ENCODE data around the gene AKAP1.
A peak's percentile ranks its signal among the peaks of the same experiment; 100 is the strongest.

The AKAP1 gene

GRCh38 chr17:57132663-57133062 lies 47.6 kb downstream of the AKAP1 start:
- no peak for DNase-seq
- Mint-ChIP-seq H3K4me3 (no peak overlapping the region), H3K27ac (peak overlapping the region; percentile 48), H3K36me3 (ENCODE audit: low read depth) (no peaks in the 10 kb centered on the region), H3K9me3 (no peaks in the 10 kb centered on the region), H3K27me3 (ENCODE audit: low read depth, poor library complexity) (no peaks in the 10 kb centered on the region), H3K4me1 (peaks cover 34% of the 10 kb centered on the region)
- no peak for TF ChIP-seq CTCF (IDR thresholded peaks at IDR 0.05)

- Mint-ChIP-seq H3K9me3 (no peaks in the 10 kb centered on the region), H3K4me1 (peaks cover 34% of the 10 kb centered on the region), H3K27ac (no peak overlapping the region), H3K4me3 (no peak overlapping the region), H3K36me3 (ENCODE audit: low read depth) (no peaks in the 10 kb centered on the region), H3K27me3 (ENCODE audit: low read depth, poor library complexity) (no peaks in the 10 kb centered on the region)
- TF ChIP-seq CTCF (IDR thresholded peaks at IDR 0.05) = no peak
- DNase-seq = no peak
Measured at GRCh38 chr17:57133486-57133885, 48.4 kb downstream of the AKAP1 start.

- peak overlapping the region; percentile 30 for H3K27ac Mint-ChIP-seq
- H3K9me3 Mint-ChIP-seq = peaks cover 3% of the 10 kb centered on the region
- no peak overlapping the region for H3K4me3 Mint-ChIP-seq
- no peaks in the 10 kb centered on the region for H3K27me3 Mint-ChIP-seq (ENCODE audit: low read depth, poor library complexity)
- H3K36me3 Mint-ChIP-seq (ENCODE audit: low read depth) = no peaks in the 10 kb centered on the region
- TF ChIP-seq CTCF (IDR thresholded peaks at IDR 0.05) = no peak
- DNase-seq = no peak
- peaks cover 42% of the 10 kb centered on the region for H3K4me1 Mint-ChIP-seq
Measured at GRCh38 chr17:57135026-57135788, 50.2 kb downstream of the AKAP1 start.

DNA sequence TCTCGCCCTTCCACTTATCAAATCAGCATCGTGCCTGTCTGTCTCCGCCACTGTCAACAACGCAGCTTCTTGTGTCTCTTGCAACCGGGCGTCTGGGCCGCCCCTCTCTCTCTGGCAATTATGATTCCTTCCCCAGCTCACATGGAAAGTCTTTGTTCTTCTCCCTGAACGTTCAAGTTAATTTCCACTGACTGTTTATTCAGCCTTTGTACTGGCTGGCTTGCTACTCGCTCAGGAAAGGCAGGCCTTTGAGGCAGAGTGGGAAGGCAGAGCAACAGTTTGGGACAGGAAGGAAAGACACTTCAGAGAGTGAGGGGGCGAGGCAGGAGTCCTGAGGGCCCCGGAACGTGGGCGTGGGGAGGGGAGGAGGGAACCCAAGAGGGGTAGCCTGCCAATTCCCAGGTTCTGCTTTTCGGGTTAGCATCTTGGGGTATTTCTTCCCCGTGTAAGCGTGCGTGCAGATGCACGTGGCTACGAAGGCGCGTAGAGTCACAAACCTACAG lies 50.8 kb downstream of the AKAP1 start:
- Mint-ChIP-seq H3K27ac (peak overlapping the region; percentile 30), H3K27me3 (ENCODE audit: low read depth, poor library complexity) (no peaks in the 10 kb centered on the region), H3K36me3 (ENCODE audit: low read depth) (no peaks in the 10 kb centered on the region), H3K4me3 (no peak overlapping the region), H3K9me3 (peaks cover 3% of the 10 kb centered on the region), H3K4me1 (peaks cover 39% of the 10 kb centered on the region)
- no peak for DNase-seq
- no peak for TF ChIP-seq CTCF (IDR thresholded peaks at IDR 0.05)

DNA sequence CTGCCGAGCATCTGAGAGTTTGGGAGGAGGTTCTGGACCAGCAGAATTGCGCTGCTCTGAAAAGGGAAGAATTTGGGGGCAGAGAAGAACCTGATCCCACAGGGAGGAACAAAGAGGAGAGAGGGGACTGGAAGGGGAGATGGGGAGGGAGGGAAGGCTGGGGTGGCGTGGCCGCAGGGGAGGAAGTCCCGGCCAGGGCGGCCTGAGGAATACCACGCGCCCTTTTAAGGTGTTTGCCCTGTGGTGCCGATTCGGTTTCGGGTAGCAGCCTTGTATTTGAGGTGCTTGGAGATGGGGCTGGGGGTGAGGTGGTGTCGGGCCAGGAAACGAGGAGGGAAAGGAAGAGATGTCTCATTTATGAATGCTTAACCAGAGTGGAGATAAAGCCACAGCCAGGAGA lies 51.3 kb downstream of the AKAP1 start:
- Mint-ChIP-seq H3K4me1 (peaks cover 34% of the 10 kb centered on the region), H3K27me3 (ENCODE audit: low read depth, poor library complexity) (no peaks in the 10 kb centered on the region), H3K9me3 (peaks cover 3% of the 10 kb centered on the region), H3K4me3 (no peak overlapping the region), H3K36me3 (ENCODE audit: low read depth) (no peaks in the 10 kb centered on the region), H3K27ac (peak overlapping the region; percentile 94)
- TF ChIP-seq CTCF (IDR thresholded peaks at IDR 0.05) = no peak
- no peak for DNase-seq

All from nephron progenitor cell (in vitro differentiated cells).